ENCODE data around the gene TIAM2.

The TIAM2 gene

DNA sequence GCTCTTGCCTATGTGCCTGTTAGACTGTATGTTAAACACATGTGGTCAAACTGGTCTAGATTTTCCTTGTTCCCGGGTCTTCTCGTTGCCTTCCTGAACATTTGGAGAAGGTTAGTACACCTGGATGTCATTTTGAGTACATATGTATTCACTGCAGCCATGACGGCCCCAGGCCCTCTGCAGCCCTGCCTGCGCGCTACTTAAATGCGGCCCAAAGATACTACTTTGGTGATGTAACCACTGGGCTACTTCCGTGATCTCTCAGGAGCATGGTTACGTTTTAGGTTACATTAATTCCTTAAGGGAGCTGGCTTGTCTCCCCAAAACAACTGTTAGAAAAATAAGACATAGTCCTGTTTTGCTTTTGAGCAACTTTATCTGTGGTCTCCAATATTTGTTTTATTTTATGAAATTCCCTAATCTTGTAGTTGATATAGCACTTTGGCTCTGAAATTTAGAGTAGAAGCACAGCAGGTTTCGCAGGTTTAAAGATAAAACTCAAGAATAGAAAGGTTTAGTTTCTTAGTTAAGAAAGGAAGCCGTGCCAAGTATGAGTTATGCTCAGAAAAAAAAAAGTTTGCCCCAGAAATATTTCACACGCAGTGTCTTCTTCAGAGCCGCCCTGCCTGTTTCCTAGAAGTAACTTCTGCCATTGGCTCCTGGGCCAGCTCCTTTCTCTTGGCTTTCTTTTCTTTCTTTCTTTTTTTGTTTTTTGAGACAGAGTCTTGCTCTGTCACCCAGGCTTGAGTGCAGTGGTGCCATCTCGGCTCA, 38.1 kb downstream of the TIAM2 start:
- DNase-seq (ENCODE audit: low read depth): no peak
- TF ChIP-seq, protein P1, sequence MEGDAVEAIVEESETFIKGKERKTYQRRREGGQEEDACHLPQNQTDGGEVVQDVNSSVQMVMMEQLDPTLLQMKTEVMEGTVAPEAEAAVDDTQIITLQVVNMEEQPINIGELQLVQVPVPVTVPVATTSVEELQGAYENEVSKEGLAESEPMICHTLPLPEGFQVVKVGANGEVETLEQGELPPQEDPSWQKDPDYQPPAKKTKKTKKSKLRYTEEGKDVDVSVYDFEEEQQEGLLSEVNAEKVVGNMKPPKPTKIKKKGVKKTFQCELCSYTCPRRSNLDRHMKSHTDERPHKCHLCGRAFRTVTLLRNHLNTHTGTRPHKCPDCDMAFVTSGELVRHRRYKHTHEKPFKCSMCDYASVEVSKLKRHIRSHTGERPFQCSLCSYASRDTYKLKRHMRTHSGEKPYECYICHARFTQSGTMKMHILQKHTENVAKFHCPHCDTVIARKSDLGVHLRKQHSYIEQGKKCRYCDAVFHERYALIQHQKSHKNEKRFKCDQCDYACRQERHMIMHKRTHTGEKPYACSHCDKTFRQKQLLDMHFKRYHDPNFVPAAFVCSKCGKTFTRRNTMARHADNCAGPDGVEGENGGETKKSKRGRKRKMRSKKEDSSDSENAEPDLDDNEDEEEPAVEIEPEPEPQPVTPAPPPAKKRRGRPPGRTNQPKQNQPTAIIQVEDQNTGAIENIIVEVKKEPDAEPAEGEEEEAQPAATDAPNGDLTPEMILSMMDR (IDR thresholded peaks at IDR 0.05; ENCODE audit: control insufficient read depth, extremely low read depth, insufficient read depth): no peak
- H3K4me3 ChIP-seq (ENCODE audit: low read depth, low read length): no peak overlapping the region

GRCh38 chr6:155036907-155037306, 41.8 kb downstream of the TIAM2 start:
- H3K4me3 ChIP-seq (ENCODE audit: low read depth, low read length): no peak overlapping the region
- DNase-seq (ENCODE audit: low read depth): no peak
- TF ChIP-seq, protein P1 (IDR thresholded peaks at IDR 0.05; ENCODE audit: control insufficient read depth, extremely low read depth, insufficient read depth): no peak

DNA sequence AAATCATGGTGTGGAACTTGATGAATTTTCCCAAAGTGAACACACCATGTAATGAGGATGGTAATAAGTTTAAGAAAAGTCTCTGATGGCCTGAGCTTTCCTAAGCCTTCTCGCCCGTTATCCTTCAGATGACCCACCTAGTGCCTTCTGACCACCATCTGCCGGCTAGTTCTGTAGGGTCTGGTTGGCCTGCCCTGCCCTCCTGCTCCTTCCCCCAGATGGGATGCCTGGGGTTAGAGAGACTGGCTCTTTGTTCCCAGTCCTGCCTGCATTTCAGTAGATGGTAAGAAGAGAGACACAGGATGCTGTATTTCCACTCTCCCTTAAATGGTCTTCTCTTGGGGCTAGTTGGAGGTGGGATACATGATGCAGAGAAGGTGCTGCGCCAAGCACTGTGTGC, 43.0 kb downstream of the TIAM2 start:
- H3K4me3 ChIP-seq (ENCODE audit: low read depth, low read length): no peak overlapping the region
- no peak for DNase-seq (ENCODE audit: low read depth)
- TF ChIP-seq, protein P1 (IDR thresholded peaks at IDR 0.05; ENCODE audit: control insufficient read depth, extremely low read depth, insufficient read depth): no peak

GRCh38 chr6:155038527-155038926, 43.4 kb downstream of the TIAM2 start:
- no peak for DNase-seq (ENCODE audit: low read depth)
- TF ChIP-seq, protein P1 (IDR thresholded peaks at IDR 0.05; ENCODE audit: control insufficient read depth, extremely low read depth, insufficient read depth): no peak
- no peak overlapping the region for H3K4me3 ChIP-seq (ENCODE audit: low read depth, low read length)

DNA sequence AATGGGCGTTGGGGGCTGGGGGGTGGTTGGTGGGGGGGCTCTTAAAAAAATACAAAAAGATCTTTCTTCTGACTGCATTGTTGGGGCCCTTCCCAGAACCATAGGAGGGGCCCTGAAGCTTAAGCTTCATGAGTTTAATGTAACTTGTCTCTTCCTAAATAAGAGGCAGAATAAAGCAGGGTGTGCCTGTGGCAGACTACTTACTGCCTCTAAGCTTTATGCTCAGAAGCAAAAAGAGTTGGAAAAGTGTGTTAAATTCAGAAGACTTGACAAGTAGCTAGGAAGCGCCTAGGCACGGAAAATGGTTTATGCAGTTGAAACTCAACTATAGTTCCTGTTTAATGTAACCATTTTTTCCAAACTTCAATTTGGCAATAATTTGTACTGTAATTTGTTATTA, 44.5 kb downstream of the TIAM2 start:
- TF ChIP-seq, protein P1 (IDR thresholded peaks at IDR 0.05; ENCODE audit: control insufficient read depth, extremely low read depth, insufficient read depth): no peak
- no peak for DNase-seq (ENCODE audit: low read depth)
- H3K4me3 ChIP-seq (ENCODE audit: low read depth, low read length): no peak overlapping the region

- no peak for DNase-seq (ENCODE audit: low read depth)
- no peak overlapping the region for H3K4me3 ChIP-seq (ENCODE audit: low read depth, low read length)
- TF ChIP-seq, protein P1 (IDR thresholded peaks at IDR 0.05; ENCODE audit: control insufficient read depth, extremely low read depth, insufficient read depth): no peak
Measured at GRCh38 chr6:155040154-155040553, 45.0 kb downstream of the TIAM2 start.
